Breast epithelium (tissue), 3 donors: Measurements from ENCODE around the gene HCK.

ENCODE experiments used
- POLR2A ChIP-seq: fragments of 450-650 bp; IDR thresholded peaks from one replicate; pipeline ENCODE4 v1.6.1; 2016; ENCODE audit warnings: antibody characterized with exemption, mild to moderate bottlenecking, moderate library complexity
- TF ChIP-seq, protein P1 (sequence below), 3 donors: fragments of 450-650 bp; IDR thresholded peaks; one replicate each; pipeline ENCODE4 v1.5.1; 2016 to 2017; ENCODE audit warnings: antibody characterized with exemption in 3 of 3, mild to moderate bottlenecking in 3 of 3, moderate library complexity in 3 of 3

DNA sequence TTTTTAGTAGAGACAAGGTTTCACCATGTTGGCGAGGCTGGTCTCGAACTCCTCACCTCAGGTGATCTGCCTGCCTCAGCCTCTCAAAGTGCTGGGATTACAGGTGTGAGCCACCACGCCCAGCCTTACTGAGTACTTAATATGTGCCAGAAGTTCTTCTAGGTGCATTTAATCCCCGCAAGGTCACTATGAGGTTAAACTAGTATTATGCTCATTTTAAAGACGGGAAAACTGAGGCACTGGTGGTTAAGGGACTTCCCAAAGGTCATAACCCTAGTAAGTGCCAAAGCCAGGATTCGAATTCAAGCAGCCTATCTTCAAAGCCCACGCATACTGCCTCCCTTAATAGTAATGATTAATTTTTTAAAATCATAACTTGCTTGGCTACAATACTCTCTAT is 42.5 kb upstream of the HCK start:
- TF ChIP-seq, protein P1, sequence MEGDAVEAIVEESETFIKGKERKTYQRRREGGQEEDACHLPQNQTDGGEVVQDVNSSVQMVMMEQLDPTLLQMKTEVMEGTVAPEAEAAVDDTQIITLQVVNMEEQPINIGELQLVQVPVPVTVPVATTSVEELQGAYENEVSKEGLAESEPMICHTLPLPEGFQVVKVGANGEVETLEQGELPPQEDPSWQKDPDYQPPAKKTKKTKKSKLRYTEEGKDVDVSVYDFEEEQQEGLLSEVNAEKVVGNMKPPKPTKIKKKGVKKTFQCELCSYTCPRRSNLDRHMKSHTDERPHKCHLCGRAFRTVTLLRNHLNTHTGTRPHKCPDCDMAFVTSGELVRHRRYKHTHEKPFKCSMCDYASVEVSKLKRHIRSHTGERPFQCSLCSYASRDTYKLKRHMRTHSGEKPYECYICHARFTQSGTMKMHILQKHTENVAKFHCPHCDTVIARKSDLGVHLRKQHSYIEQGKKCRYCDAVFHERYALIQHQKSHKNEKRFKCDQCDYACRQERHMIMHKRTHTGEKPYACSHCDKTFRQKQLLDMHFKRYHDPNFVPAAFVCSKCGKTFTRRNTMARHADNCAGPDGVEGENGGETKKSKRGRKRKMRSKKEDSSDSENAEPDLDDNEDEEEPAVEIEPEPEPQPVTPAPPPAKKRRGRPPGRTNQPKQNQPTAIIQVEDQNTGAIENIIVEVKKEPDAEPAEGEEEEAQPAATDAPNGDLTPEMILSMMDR (IDR thresholded peaks at IDR 0.05), result no peak
- no peak for TF ChIP-seq POLR2A
